Activated T-cell treated with anti-CD3 and anti-CD28 coated beads, Interleukin-2, amount 50 U/mL, for 4 hours (primary cell): ENCODE measurements around the gene RHBDL3. TPM values are rescaled to one million over a fixed set of nuclear protein-coding genes. Genes with fewer than 3 reads are reported as not detected.
"Not testable (repeated sequence)": the region's sequence is repeated elsewhere in the genome, so short reads cannot be mapped to it uniquely, and the experiment has no call there.

Experiments
- ATAC-seq, 2 donors: fragments of 200-7000 bp; cut with Tn5 transposase; one replicate each; pipeline ENCODE4 v1.10.0; 2021
- DNase-seq: peaks from one replicate; pipeline ENCODE4 v3.0.0-alpha.2; 2020
- H3K27me3 Mint-ChIP-seq: one replicate; pipeline ENCODE4 v1.8.0; 2021; ENCODE audit warnings: low read depth, mixed read lengths
- H3K36me3 Mint-ChIP-seq: one replicate; pipeline ENCODE4 v1.8.0; 2022; ENCODE audit warnings: mixed read lengths; ENCODE audit not compliant: insufficient read depth
- H3K4me1 Mint-ChIP-seq: one replicate; pipeline ENCODE4 v1.8.0; 2021; ENCODE audit warnings: low read depth, mixed read lengths
- H3K4me3 Mint-ChIP-seq: one replicate; pipeline ENCODE4 v1.8.0; 2021; ENCODE audit warnings: mild to moderate bottlenecking, moderate library complexity, mixed read lengths
- H3K9me3 Mint-ChIP-seq: one replicate; pipeline ENCODE4 v1.8.0; 2021; ENCODE audit warnings: mixed read lengths
- total RNA-seq, 3 donors: library from RNA; stranded (reverse); gene quantifications; one replicate each; pipeline ENCODE4 v1.2.1, GENCODE V29; 2021

Gene RHBDL3
- total RNA-seq, 3 donors from 2014 or later = 0.11 to 0.20 (median 0.16) TPM

DNA sequence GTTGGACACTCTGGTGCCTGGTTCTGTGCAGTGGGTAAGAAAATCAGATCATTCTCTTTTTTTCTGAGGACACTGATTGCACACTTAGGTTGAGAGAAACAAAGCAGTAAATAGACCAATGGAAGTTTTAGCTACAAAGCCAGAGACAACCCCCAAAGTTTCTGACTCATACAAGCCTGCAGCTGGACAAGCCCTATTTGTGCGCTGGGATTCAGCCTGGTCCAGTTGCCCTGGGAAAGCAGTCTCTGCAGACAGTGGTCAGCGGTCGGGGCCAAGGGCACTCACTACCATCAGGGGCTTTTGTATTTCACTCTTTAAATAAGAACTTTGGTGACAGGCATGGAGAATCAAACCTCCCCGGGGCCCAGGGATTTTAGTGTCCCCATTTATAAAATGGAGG is 6.0 kb upstream of the RHBDL3 start:
- no peak for ATAC-seq
- Mint-ChIP-seq H3K4me3 (no peak overlapping the region), H3K27me3 (peaks cover 39% of the 10 kb centered on the region)

DNA sequence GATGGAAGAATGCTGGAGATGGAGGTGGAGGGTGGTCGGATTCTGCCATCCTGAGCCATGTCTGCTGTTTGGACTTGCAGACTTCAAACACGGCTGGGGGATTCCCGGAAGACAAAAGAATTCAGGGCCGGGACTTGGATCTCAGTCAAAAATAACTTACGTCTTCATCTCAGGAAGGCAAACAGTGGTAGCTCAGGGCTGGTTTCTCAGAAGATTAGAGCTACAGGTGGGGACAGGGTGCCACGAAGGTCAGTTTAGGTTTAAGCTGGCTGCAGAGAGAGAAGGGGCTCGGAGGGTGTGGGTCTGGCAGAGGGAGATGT is 4.3 kb upstream of the RHBDL3 start:
- H3K4me3 Mint-ChIP-seq = no peak overlapping the region
- no peaks in the 10 kb centered on the region for H3K36me3 Mint-ChIP-seq
- no peak for DNase-seq
- H3K4me1 Mint-ChIP-seq = peaks cover 5% of the 10 kb centered on the region
- H3K27me3 Mint-ChIP-seq = peaks cover 45% of the 10 kb centered on the region
- ATAC-seq = no peak
- H3K9me3 Mint-ChIP-seq = no peaks in the 10 kb centered on the region

More for the DNA sequence above, 6.0 kb upstream of the RHBDL3 start:
- Mint-ChIP-seq H3K4me1 (peaks cover 1% of the 10 kb centered on the region), H3K9me3 (no peaks in the 10 kb centered on the region), H3K36me3 (no peaks in the 10 kb centered on the region)
- DNase-seq = no peak

GRCh38 chr17:32261936-32262510 is 3.6 kb upstream of the RHBDL3 start:
- ATAC-seq (no peak), DNase-seq (no peak)
- H3K9me3 Mint-ChIP-seq = no peaks in the 10 kb centered on the region
- peaks cover 7% of the 10 kb centered on the region for H3K4me1 Mint-ChIP-seq
- H3K36me3 Mint-ChIP-seq = no peaks in the 10 kb centered on the region
- H3K4me3 Mint-ChIP-seq = no peak overlapping the region
- H3K27me3 Mint-ChIP-seq = peaks cover 49% of the 10 kb centered on the region

- ATAC-seq = not testable (repeated sequence)
Measured at GRCh38 chr17:32263515-32263914, 2.1 kb upstream of the RHBDL3 start.

DNA sequence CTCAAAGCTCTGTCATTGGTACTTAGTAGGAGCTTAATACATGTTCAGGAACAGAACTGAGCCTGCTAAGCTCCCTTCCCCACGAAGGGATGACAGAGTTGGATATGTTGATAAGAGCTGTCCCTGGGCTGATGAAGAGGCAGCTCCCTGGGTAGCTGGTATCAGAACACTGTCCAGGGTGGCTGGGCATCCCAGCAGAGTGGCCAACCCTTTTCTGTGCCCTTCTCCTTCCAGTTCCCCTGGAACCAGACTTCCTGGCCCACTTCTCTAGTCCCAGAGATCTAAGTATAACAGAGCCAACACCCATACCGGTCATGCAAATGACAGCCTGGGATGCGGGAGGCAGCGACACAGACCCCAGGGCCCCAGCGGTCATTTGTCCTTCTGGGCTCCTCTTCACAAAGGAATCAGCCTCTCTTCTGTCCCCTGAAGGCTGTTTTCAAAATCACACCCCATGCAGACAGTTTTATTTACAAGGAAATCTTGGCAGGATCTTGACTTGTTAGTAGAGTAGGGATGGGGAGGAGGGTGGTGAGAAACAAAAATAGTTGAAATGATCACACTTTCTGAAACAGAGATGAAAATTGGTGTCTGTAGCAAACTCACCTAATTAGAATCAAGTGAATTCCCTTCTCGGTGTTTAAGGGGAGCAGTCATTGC is 1.4 kb upstream of the RHBDL3 start:
- Mint-ChIP-seq H3K4me3 (peak overlapping the region; percentile 40), H3K27me3 (peaks cover 59% of the 10 kb centered on the region), H3K4me1 (peaks cover 16% of the 10 kb centered on the region), H3K36me3 (no peaks in the 10 kb centered on the region), H3K9me3 (no peaks in the 10 kb centered on the region)
- no peak for ATAC-seq
- no peak for DNase-seq

More at GRCh38 chr17:32263515-32263914, 2.1 kb upstream of the RHBDL3 start:
- not testable (repeated sequence) for DNase-seq, H3K36me3 Mint-ChIP-seq, H3K9me3 Mint-ChIP-seq, H3K4me3 Mint-ChIP-seq
- Mint-ChIP-seq H3K27me3 (peaks cover 56% of the 10 kb centered on the region), H3K4me1 (peaks cover 16% of the 10 kb centered on the region)

DNA sequence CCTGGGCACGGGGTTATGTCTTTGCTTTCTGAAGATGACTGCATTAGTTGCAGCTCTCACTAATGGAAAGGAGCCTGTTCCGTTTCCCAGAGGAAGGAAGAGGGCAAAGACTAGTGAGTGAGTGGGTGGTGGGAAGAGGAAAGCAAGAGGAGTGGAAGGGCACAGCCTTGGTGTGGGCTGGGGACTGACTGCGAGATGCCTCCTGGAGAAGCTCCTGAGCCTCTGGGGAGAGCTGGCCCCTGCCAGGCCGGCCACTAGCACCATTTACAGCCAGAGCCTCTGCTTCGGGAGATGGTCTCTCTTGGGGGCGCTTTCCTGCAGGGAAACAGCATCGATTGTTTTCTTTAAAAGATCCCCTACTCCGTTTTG is 825 bp upstream of the RHBDL3 start:
- Mint-ChIP-seq H3K36me3 (no peaks in the 10 kb centered on the region), H3K9me3 (no peaks in the 10 kb centered on the region), H3K4me1 (peaks cover 16% of the 10 kb centered on the region), H3K27me3 (peaks cover 61% of the 10 kb centered on the region), H3K4me3 (peak overlapping the region; percentile 75)
- no peak for ATAC-seq
- DNase-seq = no peak

- Mint-ChIP-seq H3K36me3 (no peaks in the 10 kb centered on the region), H3K27me3 (peaks cover 62% of the 10 kb centered on the region), H3K9me3 (no peaks in the 10 kb centered on the region), H3K4me3 (no peak overlapping the region), H3K4me1 (peaks cover 16% of the 10 kb centered on the region)
- DNase-seq = no peak
- peak; percentile 29 to 32 for ATAC-seq
Measured at GRCh38 chr17:32266051-32266388, 388 bp downstream of the RHBDL3 start.

DNA sequence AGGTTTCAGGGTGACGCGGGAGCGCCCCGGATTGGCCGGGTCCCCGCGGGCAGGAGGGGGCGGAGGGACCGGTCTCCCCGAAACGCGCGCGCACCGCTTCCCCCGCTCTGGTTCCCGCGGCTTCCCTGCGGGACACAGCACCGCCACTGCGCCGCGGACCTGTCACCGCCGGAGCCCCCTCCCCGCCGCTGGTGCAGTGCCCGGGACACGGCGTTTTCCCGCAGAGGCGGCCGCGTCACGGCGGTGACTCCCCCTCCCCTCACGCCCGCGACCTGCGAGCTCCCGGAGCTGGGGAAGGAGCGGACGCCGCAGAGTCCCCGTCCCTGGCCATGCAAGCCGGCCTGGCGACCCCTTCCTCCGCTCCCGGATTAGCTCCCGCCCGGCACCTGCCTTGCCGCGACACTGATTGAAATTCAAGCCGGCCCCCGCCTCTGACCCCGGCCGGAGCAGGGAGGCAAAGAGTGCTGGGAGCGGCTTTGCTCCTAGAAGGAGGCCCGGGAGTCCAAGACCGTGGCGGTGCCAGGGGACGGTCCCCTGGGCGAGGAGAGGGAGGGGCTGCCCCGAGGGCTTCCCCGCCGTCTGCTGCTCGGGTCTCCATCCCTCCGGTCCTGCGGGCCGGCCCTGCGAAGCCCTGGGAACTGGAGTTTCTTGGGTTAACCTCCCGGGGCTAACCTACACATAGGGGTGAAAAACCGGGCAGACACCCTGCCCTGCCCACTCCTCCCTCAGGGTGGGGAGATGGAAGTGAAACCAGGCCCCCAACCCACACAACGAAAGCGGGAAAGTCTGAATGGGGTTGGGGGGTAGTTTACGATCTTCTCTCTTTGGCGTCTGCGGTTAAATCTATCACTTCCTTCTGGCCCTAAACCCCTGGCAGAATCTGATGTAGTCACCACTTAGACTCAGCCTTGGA is 1.0 kb downstream of the RHBDL3 start:
- Mint-ChIP-seq H3K4me3 (peak overlapping the region; percentile 77), H3K4me1 (peaks cover 16% of the 10 kb centered on the region), H3K27me3 (peaks cover 64% of the 10 kb centered on the region), H3K36me3 (no peaks in the 10 kb centered on the region), H3K9me3 (no peaks in the 10 kb centered on the region)
- ATAC-seq (peak; percentile 47 to 49), DNase-seq (peak; percentile 9)

GRCh38 chr17:32267690-32268205 is 2.1 kb downstream of the RHBDL3 start:
- H3K27me3 Mint-ChIP-seq = peaks cover 69% of the 10 kb centered on the region
- peak overlapping the region; percentile 73 for H3K4me3 Mint-ChIP-seq
- H3K4me1 Mint-ChIP-seq = peaks cover 16% of the 10 kb centered on the region
- H3K9me3 Mint-ChIP-seq = no peaks in the 10 kb centered on the region
- no peak for ATAC-seq
- peak; percentile 14 for DNase-seq
- H3K36me3 Mint-ChIP-seq = no peaks in the 10 kb centered on the region

GRCh38 chr17:32268734-32269288 is 3.2 kb downstream of the RHBDL3 start:
- H3K27me3 Mint-ChIP-seq = peaks cover 64% of the 10 kb centered on the region
- peaks cover 16% of the 10 kb centered on the region for H3K4me1 Mint-ChIP-seq
- ATAC-seq (no peak), DNase-seq (no peak)
- no peak overlapping the region for H3K4me3 Mint-ChIP-seq
- no peaks in the 10 kb centered on the region for H3K36me3 Mint-ChIP-seq
- no peaks in the 10 kb centered on the region for H3K9me3 Mint-ChIP-seq

DNA sequence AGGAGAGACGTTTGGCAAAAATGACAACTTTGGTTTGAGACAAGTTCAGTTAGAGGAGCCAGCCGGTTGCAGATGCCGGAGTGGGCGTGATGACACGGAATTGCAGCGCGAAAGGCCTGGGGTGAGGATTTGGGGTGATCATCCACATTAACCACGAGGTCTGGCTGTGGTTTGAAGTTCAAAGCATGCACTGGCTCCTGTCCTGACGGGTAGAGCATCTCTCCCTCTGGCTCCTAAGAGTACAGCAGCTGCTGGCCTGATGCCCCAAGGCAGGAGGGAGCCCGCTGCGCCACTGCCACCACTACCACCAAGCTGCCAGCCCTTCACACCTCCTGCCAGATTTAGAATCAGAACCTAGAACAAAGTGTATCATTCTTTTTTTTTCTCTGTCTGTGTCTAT is 3.7 kb downstream of the RHBDL3 start:
- Mint-ChIP-seq H3K27me3 (peaks cover 58% of the 10 kb centered on the region), H3K9me3 (no peaks in the 10 kb centered on the region), H3K4me1 (peaks cover 16% of the 10 kb centered on the region), H3K36me3 (no peaks in the 10 kb centered on the region), H3K4me3 (no peak overlapping the region)
- DNase-seq (no peak), ATAC-seq (no peak)

DNA sequence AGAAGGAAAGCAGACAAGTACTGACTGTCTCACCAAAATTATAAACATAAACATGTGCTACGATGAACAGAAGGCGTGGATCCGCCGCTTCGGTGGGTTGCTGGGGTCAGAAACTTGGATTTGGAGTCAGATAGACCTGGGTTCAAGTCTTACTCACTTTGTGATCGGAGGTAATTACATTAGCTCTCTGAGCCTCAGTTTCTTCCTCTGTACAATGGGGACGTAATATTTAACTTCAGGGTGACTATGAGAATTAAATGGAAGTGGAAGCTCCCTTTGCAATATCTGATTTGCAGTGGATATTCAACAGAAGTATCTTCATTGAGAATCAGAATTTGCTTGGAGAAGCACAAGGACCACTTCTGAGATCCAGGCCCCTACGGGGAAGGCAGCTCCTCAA is 6.2 kb downstream of the RHBDL3 start:
- no peaks in the 10 kb centered on the region for H3K36me3 Mint-ChIP-seq
- no peak for ATAC-seq
- DNase-seq = no peak
- H3K9me3 Mint-ChIP-seq = no peaks in the 10 kb centered on the region
- H3K4me1 Mint-ChIP-seq = peaks cover 10% of the 10 kb centered on the region
- no peak overlapping the region for H3K4me3 Mint-ChIP-seq
- H3K27me3 Mint-ChIP-seq = peaks cover 56% of the 10 kb centered on the region

DNA sequence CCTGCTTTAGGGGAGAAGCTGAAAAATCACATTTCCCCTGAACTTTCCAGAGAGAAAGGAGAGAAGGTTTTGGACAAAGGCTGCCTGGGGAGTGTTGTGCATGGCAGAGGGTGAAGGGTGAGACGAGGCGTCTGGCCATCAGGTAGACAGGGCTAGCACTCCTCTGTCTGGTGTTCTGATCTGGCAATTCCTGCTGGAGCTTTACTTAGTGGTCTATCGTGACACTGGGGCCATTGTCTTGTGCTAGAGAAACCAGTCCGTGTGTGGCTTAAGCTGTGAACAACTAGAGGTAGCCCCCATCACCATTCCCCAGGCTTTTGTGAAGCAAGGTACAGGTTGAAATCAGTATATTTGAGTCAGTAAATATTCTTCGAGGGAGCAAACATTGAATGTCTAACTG is 8.5 kb downstream of the RHBDL3 start:
- no peak for ATAC-seq

GRCh38 chr17:32274643-32275042 is 9.0 kb downstream of the RHBDL3 start:
- peaks cover 32% of the 10 kb centered on the region for H3K27me3 Mint-ChIP-seq
- H3K9me3 Mint-ChIP-seq = no peaks in the 10 kb centered on the region
- H3K36me3 Mint-ChIP-seq = no peaks in the 10 kb centered on the region
- ATAC-seq (no peak), DNase-seq (no peak)
- H3K4me3 Mint-ChIP-seq = no peak overlapping the region
- H3K4me1 Mint-ChIP-seq = no peaks in the 10 kb centered on the region

More for the DNA sequence above, 8.5 kb downstream of the RHBDL3 start:
- H3K9me3 Mint-ChIP-seq = no peaks in the 10 kb centered on the region
- H3K27me3 Mint-ChIP-seq = peaks cover 37% of the 10 kb centered on the region
- no peak overlapping the region for H3K4me3 Mint-ChIP-seq
- H3K36me3 Mint-ChIP-seq = no peaks in the 10 kb centered on the region
- H3K4me1 Mint-ChIP-seq = no peaks in the 10 kb centered on the region
- DNase-seq = no peak
